ENCODE results near the gene TTYH2.

Gene TTYH2

DNA sequence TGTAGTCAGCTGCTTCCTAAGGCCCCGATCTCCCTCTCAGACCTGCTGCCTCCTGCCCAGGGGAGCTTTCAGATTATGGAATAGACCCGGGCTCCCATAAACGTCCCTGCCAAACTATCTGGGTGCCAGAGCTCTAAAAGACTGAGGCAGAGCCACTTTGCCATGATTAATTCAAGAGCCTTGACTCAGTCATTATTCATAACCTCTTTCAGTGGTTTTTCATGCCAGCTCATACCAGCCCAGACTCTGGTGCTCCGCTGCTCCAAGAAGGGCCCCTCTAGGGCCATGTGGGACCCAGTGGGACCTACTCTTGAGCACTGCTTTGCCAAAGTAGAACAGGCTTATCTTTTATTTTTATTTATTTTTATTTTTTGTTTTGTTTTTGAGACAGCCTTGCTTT lies 84.6 kb downstream of the TTYH2 start:
- DNase-seq, result no peak

DNA sequence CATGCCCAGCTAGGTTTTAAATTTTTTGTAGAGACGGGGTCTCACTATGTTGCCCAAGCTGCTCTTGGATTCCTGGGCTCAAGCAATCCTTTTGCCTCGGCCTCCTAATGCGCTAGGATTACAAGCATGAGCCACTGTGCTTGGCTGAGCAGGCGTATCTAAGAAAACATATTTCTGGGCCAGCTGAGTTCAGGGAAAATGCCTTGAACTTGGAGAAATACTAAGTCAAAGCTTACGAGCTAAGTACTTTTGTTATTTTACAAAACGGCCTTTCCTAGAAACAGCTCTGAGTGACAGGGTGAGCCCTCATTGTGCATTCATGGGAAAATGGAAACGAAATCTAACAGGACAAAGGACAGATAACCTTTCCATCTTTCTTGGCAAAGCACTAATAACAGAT lies 85.4 kb downstream of the TTYH2 start:
- DNase-seq, result no peak

DNA sequence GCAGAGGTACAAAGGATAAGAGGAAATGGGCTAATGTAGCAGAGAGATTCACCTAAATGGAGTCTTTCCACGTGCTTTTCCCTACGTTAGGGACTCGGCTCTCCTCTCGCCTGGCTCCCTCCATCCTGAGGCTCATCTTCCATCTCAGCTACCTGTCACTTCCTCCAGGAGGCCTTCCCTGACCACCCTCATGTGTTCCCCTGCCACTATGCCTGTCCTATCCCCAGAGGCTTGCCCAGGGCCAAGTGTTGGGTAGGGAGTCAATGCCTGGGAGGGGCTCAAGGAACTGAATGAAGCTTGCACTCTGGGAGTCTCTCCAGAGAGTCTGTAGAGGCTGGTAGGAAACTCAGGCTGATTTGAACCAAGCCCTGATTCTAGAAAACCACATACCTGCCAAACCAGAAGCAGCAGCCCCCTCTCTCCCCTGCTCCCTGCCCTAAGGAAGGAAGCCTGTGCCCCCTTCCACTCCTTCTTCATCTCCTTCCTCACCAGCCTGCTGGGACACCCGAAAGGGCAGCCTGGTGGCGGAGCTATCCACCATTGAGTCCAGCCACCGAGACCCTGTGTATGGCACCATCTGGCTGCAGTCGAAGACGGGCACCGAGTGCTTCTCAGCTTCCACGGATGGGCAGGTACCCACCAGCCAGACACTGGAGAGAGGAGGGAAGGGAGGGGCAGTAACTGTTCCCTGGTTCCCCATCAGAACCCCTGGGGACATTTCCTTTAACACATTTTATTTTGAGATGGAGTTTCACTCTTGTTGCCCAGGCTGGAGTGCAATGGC lies 86.0 kb downstream of the TTYH2 start:
- DNase-seq, result no peak

DNA sequence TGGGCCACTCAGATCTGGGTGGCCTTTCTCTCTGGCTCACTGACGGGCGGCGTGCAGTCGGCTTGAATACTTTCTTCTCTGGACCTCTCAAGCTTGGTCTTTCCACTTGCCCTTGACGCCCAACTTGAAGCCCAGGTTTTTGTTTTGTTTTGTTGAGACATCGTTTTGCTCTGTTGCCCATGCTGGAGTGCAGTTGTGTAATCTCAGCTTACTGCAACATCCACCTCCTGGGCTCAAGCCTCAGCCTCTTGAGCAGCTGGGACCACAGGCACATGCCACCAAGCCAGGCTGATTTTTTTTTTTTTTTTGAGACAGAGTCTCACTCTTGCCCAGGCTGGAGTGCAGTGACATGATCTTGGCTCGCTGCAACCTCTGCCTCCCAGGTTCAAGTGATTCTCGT lies 89.9 kb downstream of the TTYH2 start:
- no peak for DNase-seq

DNA sequence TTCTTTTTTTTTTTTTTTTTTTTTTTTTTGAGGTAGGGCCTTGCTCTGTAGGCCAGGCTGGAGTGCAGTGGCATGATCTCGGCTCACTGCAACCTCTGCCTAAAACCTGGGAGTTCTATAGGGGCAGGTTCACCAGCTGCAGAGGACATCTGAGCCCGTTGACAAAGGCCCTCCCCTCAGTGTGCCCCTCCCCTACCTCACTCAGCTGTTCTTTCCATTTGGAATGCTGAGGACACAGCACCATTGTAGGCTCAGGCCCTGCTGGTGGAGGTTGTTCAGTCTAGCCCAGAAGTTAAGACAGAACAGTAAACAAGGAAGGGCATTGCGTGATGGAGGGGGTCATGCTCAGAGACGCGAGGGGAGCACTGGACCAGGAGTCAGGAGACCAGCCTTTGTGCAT lies 90.8 kb downstream of the TTYH2 start:
- DNase-seq, result no peak

DNA sequence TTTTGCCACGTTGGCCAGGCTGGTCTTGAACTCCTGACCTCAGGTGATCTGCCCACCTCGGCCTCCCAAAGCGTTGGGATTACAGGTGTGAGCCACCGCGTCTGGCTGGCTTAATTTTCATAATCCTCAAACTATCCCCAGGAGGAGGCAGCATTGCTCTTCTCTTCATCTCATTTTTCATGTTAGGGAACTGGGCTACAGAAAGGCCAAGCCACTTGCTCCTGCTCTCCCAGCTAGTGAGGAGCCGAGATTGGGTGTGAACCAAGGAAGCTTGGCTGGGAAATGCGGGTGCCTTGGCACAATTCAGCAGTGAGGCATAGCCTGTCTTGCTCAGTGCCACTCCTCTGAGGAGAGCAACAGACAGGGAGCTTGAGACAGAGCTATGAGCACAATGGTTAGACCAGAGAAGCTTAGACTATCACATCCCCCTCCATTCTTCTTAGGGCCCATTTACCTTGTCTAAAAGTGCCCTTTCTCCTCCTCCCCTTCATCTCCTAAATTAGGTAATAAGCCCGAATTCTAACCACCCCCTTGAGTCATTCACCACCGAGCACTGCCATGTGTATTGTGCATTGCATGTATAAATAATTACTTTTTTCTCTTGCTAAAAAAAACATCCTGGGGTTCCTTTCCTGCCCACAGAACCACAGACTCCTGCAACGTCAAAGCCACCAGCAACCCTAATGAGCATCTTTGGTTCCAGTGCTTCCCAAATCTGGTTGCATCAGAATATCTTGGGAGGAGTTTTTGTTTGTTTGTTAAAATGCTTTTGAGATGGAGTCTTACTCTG lies 92.7 kb downstream of the TTYH2 start:
- no peak for DNase-seq

DNA sequence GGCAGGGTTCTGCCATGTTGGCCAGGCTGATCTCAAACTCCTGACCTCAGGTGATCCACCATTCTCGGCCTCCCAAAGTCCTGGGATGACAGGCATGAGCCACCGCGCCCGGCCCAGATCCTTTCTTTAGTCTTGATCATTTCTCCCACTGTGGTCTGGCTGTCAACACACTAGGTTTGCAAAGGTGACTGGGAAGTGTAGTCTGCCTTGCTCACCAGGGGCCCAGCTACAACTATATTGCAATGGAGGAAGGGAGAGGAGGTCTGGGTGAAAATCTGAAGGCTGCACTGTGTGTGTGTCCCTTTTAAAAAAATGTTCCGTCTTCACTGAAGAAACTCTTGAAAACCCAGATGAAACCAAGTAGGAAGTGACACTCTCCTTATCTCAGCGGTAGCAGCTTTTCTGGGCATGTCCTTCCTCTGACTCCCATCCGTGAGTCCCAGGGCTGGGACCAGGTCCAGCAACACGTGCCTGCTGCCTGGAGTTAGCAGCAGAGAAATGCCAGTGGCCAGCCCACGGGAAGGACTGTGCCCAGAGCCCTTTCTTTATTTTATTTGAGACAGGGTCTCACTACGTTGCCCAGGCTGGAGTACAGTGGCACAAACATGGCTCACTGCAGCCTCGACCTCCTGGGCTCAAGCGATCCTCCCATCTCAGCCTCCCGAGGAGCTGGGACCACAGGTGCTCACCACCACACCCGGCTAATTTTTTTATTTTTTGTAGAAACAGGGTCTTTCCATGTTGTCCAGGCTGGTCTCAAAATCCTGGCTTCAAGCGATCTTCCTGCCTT lies 94.8 kb downstream of the TTYH2 start:
- no peak for DNase-seq

DNA sequence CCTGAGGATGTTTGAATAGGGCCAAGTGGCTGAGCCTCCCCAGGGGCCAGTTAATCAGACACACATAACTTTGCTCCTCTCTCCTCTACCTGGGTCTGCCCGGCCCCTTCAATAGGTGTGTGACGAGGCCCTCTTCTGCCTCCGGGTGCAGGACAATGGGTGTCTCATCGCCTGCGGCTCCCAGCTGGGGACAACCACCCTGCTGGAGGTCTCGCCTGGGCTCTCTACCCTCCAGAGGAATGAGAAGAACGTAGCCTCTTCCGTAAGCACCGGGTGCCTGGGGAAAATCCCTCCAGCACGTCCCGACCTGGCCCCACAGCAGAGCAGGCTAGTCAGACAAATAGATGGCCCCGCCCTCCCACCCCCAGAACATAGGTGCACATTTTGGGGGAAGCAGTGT lies 96.5 kb downstream of the TTYH2 start:
- no peak for DNase-seq
